CD4-positive, alpha-beta T cell treated with Interleukin-15 for 4 hours (primary cell): Measurements from ENCODE around the gene PSMD9.
"Not testable (repeated sequence)": the region's sequence is repeated elsewhere in the genome, so short reads cannot be mapped to it uniquely, and the experiment has no call there.

Experiments
- DNase-seq: peaks from one replicate; pipeline ENCODE4 v3.0.0-alpha.2; 2020; ENCODE audit warnings: low spot score

The PSMD9 gene, protein sequence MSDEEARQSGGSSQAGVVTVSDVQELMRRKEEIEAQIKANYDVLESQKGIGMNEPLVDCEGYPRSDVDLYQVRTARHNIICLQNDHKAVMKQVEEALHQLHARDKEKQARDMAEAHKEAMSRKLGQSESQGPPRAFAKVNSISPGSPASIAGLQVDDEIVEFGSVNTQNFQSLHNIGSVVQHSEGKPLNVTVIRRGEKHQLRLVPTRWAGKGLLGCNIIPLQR

DNA sequence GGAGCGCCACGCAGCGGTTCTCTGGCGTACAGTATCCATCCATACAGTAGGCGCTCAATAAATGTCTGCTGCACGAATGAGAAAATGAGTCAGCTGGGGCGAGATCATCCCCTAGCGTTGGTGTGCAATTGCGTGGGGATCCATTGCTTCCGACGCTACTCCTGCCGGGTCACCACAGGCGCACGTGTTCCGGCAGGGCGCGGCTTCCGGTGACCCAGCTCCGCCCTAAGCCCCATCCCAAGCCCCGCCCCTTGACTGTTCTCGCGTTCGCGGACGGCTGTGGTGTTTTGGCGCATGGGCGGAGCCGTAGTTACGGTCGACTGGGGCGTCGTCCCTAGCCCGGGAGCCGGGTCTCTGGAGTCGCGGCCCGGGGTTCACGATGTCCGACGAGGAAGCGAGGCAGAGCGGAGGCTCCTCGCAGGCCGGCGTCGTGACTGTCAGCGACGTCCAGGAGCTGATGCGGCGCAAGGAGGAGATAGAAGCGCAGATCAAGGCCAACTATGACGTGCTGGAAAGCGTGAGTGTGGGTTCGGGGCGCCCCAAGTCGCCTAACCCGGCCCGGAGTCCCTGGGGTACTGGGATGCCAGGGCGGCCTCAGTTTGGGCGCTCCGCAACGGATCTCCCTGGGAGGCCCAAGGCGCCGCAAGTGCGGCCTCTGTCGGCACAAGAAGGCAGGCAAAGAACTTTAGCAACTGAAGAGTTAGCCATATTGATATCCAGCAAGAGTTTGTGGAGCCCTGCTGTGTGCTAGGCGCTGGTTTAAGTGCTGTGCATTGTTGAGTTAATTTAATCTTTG, at the start of gene PSMD9:
PSMD9 (plus strand) TSS at position 313 of the 796 bp plus-strand sequence; CDS start at position 380, 67 bp downstream.
- peak; percentile 98 for DNase-seq

DNA sequence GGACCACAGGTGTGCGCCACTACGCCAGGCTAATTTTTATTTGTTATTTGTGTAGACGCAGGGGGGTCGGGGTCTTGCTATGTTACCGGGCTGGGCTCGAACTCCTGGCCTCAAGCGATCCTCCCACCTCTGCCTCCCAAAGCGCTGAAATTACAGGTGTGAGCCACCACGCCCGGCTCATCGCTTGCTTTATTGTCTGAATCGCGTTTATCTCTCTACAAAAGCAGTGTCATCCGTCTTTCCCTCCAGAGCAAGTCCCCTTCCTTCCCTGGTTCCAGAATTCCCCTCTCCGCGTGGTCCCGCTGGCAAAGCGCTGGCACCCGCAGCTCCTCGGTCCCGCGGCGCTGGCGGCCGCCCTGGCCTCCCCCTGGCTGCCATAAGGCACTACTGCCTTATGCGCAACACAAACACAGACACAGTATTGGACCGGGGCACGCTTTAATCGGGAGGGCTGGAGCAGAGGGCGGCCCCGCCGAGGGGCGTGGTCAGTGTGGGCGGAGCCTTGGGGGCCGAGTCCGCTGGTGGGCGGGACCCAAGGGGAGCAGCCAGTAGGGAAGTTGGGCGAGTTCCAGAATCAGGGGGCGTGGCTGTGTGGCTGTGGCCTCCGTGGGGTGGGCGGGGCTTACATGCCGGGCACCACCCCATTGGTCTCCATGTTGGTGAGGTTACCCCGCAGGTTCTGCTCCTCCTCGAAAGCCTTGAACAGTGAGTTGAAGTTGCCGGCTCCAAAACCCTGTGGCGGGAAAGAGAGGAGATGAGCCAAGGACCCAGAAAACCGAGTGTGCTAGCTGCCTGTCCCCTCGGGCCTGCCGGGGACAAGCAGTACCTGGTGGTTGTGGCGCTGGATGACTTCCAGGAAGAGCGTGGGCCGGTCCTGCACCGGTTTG, 49.2 kb upstream of the PSMD9 start:
- peak; percentile 99 for DNase-seq

DNA sequence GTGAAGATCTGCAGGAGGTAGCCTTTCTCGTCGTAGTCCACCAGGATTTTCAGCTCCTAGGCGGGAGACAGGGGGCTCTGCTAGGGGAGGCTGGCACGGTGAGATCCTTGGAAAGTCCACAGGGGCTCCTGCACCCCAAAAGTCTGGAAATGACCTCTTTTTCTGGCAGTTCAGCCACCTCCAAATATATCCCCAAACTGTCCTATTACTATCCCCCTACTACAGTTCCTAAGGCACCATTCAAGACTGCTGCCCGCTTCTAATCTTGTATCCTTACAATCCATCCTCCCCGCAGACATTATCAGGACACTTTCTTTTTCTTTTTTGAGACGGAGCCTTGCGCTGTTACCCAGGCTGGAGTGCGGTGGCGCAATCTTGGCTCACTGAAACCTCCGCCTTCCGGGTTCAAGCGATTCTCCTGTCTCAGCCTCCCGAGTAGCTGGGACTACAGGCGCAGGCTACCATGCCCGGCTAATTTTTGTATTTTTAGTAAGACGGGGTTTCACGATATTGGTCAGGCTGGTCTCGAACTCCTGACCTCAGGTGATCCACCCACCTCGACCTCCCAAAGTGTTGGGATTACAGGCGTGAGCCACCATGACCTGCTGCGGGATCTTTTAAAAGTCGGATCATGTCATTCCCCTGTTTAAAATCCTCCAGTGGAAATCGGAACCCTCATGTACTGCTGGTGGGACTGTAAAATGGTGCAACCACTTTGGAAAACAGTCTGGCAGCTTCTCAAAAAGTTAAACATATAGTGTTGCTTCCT, 48.4 kb upstream of the PSMD9 start:
- no peak for DNase-seq

DNA sequence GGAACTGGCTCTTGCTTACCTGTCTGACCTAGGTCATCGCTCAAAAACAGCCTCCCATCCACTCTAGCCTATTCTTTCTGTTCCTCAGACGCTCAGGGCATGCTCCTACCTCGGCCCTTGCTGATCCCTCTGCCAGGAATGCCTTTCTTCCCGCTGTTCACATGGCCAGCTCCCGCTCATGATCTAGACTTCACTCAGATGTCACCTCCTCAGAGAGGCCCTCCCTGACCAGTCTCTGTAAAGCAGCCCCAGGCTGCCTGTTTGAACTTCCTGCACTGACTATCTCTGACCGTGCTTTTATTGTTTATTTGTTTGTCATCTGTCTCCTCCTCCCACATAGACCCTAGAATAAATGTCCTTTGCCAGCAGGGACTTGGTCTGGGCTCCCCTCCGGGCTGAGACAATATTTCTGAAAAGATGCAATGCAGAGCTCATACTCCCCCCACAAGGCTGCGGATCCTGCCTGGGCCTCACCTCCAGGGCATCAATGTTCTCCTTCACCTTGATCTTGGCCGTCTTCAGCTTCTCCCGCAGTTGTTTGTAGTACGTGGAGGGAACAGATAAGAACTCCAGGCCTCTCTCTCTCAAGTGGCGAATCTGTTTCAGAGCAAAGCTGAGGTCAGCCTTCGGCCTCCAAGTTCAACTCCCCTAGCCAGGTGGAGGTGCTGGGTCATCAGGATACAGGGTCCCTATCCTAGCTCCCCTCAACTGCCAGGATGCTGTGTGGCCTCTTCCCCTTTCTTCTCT, 45.2 kb upstream of the PSMD9 start:
- DNase-seq = no peak

DNA sequence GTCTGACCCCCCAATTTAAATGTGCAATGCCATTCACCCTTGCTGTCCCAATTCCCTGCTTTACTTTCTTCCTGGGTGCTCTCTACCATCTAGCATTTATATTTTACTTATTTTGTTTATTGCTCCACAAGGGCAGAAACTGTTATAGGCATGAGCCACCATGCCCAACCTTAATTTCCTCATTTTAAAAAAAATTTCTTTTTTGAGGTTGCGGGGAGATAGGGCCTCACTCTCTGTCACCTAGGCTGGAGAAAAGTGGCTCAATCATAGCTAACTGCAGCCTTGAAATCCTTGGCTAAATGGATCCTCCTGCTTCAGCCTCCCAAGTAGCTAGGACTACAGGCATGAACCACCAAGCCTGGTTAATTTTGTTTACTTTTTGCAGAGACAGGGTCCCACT, 42.9 kb upstream of the PSMD9 start:
- no peak for DNase-seq

DNA sequence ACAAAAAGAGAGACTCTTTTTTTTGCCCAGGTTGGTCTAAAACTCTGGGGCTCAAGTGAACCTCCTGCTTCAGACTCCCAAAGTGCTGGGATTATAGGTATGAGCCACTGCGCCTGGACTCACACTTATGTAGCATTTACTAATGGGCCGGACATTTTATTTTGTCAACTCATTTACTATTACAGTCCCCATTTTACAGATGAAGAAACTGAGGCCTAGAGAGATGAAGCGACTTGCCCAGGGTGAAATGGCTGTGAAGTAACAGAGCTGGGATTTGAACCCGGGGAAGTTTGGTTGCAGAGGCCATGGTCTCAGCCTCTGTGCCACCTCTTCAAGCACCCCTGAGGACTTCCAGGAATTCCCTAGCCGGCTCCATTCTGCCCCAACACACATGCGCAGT, 39.4 kb upstream of the PSMD9 start:
- DNase-seq = no peak

DNA sequence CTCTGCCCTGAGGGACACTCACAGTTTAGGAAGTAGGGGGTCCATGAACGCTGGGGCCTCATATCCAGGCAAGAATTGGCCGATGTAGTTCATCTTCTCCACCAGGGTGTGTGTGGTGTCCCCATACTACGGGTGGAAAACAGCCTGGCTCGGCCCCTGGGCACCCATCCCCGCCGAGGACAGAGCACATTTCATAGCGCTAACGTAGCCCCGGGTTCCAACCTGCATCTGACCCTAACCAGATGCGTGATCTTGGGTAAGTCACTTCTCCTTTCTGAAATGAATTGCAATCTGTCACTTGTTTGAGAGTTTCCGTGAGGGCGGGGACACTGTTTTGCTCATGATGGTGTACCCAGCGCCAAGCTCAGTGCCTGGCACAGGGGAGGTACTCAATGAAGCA, 38.9 kb upstream of the PSMD9 start:
- DNase-seq = no peak

DNA sequence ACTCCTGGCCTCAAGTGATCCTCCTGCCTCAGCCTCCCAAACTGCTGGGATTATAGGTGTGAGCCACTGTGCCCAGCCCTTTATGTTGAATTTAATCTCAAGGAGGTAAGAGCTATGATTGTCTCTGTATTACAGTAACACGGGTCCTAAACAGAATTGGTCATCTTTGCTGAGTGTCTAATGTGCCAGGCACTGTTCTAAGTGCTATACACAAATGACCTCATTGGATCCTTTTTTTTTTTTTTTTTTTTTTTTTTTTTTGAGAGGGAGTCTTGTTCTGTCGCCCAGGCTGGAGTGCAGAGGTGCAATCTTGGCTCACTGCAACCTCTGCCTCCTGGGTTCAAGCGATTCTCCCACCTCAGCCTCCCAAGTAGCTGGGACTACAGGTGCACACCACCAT, 36.2 kb upstream of the PSMD9 start:
- DNase-seq = not testable (repeated sequence)

DNA sequence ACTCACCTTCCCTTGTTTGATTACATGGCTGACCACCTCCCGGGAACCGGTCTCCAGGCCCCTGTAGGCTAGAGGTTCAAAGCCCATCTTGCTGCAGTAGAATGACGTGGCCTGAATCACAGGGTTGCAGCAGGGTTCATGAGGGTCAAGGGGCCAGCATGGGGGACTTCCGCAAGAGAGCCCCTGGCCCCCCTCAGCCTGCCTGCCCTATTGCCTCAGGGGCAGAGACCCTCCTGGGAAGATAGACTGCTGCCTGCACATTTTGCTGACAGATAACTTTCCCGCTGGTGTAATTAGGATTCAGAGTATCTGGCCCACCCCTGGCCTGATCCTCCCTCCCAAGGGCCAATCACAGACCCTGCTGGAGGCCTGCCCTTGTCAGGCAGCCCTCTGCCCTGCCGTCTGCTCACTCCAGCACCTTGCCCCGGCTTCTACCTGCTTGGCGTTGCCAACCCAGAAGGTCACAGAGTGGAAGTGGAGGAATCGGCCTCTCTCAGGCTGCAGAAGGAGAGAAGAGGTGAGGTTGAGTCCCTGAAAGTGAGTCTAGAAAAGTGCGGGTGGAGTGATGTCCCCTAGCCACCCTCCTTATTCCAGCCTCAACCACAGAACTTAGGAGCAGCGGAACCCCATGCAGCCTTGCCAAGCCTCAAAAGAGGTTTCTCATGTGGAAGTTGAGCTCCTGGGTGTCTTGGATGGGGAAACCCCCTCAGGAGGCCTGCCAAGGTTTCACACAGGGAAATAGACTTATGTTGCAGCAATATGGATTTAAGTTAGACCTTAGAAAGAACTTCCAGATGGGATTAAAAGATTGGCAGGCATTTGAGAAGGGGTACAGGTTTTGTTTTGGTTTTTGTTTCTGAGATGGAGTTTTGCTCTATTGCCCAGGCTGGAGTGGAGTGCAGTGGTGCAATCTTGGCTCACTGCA, 31.0 kb upstream of the PSMD9 start:
- DNase-seq = no peak

DNA sequence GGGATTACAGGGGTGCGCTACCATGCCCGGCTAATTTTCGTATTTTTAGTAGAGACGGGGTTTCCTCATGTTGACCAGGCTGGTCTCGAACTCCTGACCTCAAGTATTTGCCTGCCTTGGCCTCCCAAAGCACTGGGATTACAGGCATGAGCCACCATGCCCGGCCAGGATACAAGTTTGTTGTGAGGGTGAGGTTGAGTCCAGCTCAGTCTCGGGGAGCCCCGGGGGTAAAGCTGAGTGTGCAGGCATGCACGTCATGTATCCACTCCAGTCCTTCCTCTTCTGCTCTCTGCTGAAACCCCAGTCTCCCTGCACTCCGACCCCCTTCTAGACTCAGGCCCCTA, 30.3 kb upstream of the PSMD9 start:
- no peak for DNase-seq

DNA sequence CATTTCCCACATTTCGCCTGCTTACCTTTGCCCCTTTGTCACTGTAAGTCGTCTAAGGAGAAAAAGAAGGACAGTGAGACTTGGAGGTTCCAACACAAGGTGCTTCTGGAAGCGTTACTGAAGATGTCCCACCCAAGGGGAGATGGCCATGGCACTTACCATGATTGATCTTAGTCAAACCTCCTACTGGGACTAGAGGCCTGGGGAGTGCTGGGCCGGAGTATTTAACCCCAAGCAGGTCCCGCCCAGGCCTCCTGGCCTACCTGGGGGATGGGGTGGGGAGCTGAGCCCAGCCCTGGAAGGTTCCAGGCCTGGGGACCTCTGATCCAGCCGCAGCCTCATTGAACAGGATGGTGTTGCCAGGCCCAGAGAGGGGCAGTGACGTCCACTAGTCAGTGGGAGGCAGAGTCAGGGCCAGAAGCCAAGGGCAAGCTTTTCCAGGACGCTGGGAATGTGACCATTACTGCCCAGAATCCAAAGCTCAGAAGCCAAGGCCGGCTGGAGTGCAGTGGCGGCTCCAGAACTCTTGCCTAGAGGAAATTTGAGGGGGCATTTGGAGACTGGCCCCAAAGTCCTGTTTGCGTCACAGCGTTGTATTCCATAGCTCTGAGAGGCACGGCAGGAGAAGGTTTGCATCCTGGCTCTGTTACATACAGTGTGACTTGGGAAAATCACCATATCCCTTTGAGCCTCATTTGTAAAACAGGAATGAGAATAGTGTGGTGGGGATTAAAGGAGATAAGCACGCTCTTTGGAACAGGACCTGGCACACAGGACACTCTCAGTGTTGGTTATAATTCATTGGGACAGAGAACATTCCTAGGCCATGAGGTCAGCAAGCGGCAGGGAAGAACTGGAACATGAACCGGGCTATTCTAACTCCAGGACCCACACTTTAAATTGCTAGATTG, 29.7 kb upstream of the PSMD9 start, which contains the start of gene HPD:
HPD (minus strand) TSS at position 198 of the 911 bp plus-strand sequence; CDS start at position 162, 36 bp downstream.
- no peak for DNase-seq

DNA sequence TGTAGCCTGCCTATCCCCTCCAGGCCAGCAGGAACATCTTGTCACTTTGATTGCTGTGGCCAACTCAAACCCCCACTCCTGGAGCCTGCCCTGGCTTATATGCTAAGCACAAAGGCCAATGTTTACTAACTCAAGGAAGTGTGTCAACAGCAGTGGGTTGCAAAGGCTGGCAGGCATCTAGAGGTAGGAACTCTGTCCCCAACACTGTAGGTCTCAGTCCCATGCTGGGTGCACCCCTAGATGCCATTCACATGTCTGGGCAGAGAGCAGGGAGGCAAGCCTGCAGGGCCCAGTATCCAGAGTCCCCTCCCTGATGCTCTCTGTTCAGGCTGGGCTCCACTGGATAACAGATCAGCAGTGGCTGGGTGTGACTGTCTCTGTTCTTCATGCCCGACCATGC, 28.3 kb upstream of the PSMD9 start:
- no peak for DNase-seq

DNA sequence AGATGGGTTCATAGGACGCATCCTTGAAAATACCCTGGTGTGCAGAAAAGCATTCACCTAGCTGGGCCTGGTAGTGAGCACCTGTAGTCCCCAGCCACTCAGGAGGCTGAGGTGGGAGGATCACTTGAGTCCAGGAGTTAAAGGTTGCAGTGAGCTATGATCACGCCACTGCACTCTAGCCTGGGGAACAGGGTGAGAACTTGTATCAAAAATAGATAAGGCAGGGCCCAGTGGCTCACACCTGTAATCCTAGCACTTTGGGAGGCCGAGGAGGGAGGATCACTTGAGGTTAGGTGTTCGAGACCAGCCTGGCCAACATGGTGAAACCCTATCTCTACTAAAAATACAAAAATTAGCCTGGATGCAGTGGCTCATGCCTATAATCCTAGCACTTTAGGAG, 27.9 kb upstream of the PSMD9 start:
- not testable (repeated sequence) for DNase-seq

DNA sequence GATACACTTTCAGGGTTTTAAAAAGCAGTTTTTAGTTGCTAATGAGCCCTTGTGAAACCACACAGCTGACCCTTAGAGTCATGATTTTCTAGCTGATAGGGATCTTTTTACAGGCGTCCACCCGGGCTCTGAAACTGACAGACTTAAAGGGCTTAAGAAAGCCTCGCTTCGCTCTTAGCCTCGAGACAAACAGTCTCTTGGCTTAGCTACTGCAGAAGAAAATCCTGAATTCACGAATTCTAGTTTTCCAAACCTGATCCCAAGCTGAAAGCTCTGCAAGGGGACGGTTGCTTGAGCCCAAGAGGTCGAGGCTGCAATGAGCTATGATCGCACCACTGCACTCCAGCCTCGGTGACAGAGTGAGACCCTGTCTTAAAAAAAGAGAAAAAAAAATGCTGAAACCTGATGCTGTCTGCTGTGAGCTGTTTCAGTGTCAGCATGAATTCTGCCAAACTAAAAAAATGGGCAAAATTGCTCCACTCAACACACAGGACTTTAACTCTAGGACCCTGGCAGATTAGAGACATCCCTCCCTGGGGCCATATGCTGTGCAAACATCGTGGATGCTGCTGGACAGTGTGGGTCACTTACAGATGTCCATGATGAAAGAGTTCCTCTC, 26.8 kb upstream of the PSMD9 start:
- DNase-seq = no peak

DNA sequence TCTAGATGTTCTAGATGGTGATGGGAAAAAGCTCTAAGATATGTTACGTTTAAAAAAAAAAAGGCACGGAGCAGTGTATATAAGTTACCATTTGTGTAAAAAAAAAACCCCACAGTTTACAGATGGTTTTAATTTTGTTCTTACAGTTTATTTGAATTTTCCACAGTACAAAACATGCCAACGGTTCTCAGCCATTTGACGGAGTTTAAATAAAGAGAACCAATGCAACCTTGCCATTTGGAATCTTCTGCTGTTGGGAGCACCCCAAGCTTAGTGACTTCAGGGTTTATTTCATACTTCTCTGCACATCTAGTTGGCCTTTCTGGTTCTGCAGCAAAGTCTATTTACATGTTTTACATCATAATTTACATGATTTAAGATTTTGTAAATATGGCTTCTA, 22.3 kb upstream of the PSMD9 start:
- no peak for DNase-seq

DNA sequence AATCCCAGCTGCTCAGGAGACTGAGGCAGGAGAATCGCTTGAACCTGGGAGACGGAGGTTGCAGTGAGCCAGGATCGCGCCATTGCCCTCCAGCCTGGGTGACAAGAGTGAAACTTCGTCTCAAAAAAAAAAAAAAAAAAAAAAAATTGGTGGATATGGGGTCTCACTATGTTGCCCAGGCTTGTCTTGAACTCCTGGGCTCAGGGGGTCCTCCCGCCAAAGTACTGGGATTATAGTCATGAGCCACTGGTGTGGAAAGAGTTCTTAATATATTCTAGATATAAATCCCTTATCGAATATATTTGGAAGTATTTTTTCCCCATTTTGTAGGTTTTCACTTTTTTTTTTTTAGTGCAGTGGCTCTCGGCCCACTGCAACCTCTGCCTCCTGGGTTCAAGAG, 19.4 kb upstream of the PSMD9 start:
- DNase-seq = not testable (repeated sequence)

DNA sequence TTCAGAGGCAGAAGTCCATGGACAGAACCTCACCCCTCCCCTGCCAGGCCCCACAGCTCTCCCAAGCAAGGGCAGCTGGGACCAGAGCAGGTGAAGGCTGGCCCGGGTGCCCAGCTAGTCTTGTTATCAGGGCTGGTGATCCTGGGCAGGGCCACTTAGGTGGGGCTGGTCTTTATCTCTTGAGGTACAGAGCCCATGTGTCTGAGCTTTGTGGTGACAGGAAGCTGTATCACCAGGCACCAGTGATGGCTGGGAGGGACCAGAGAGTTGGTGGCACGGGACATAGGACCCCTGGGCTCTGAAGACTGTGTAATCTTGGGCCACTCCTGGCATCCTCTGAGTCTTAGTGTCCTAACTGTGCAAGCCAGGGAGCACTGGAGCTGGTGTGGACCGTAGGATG, 17.1 kb upstream of the PSMD9 start:
- DNase-seq = no peak

DNA sequence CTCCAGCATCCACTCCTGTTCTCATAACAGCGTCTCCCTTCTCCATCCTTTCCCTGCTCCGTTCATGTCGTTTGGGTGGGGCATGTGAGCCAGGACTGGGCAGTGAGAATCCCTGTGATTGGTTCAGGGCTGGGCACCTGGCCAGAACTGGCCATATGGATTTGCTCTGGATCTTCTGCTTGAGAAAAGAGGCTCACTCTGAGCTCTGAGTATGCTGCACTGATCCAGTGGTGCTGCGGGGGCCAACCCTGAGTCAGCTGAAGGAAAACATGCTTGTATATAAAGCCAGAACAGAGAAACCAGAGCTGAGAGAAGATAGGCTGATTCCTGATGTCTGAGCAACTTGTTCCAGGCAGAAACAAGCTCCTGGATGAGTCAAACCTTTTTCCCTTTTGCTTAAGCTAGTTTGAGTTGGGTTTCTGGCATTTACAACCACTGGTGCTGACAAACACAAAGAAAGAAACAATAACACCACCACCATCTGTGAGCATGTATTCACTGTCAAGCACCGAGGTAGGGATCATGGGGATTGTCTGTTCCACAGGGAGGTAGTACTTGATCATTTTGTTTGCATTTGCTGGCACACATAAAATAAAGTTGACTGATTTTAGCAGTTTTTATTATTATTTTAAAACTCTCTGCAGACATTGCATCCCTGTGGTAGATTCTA, 15.9 kb upstream of the PSMD9 start:
- no peak for DNase-seq
